ENCODE results near the gene SH3PXD2A. TPM values are rescaled to one million over a fixed set of nuclear protein-coding genes. Genes with fewer than 3 reads are reported as not detected.

The SH3PXD2A gene, protein sequence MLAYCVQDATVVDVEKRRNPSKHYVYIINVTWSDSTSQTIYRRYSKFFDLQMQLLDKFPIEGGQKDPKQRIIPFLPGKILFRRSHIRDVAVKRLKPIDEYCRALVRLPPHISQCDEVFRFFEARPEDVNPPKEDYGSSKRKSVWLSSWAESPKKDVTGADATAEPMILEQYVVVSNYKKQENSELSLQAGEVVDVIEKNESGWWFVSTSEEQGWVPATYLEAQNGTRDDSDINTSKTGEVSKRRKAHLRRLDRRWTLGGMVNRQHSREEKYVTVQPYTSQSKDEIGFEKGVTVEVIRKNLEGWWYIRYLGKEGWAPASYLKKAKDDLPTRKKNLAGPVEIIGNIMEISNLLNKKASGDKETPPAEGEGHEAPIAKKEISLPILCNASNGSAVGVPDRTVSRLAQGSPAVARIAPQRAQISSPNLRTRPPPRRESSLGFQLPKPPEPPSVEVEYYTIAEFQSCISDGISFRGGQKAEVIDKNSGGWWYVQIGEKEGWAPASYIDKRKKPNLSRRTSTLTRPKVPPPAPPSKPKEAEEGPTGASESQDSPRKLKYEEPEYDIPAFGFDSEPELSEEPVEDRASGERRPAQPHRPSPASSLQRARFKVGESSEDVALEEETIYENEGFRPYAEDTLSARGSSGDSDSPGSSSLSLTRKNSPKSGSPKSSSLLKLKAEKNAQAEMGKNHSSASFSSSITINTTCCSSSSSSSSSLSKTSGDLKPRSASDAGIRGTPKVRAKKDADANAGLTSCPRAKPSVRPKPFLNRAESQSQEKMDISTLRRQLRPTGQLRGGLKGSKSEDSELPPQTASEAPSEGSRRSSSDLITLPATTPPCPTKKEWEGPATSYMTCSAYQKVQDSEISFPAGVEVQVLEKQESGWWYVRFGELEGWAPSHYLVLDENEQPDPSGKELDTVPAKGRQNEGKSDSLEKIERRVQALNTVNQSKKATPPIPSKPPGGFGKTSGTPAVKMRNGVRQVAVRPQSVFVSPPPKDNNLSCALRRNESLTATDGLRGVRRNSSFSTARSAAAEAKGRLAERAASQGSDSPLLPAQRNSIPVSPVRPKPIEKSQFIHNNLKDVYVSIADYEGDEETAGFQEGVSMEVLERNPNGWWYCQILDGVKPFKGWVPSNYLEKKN
- 0.97 to 2.3 TPM (median 1.6 TPM) in 5 replicates for total RNA-seq (2022; extraction: Qiagen RNA extraction; ENCODE audit: low read depth)

GRCh38 chr10:103855424-103855823 lies at the start of gene SH3PXD2A:
Gene SH3PXD2A, minus strand, starts transcription at chr10:103855576. Its CDS starts 310 bp downstream, at chr10:103855266.

Other genes starting within 250 kb of the SH3PXD2A start
- gene STN1, start 62.6 kb upstream of the SH3PXD2A start, total RNA-seq (2022; extraction: Qiagen RNA extraction; ENCODE audit: low read depth) = 19.1 to 22.3 TPM (median 19.4 TPM) in 5 replicates
- 22.4 to 41.5 TPM (median 34.2 TPM) in 5 replicates for gene SLK, start 111.6 kb upstream of the SH3PXD2A start, total RNA-seq (2022; extraction: Qiagen RNA extraction; ENCODE audit: low read depth)
- gene COL17A1, start 230.3 kb upstream of the SH3PXD2A start, total RNA-seq (2022; extraction: Qiagen RNA extraction; ENCODE audit: low read depth) = 1.6 to 2.2 TPM (median 1.9 TPM) in 5 replicates